Choroid plexus epithelial cell (primary cell): Measurements from ENCODE around the gene RXRB.
A peak's percentile ranks its signal among the peaks of the same experiment; 100 is the strongest.

Source experiments
- DNase-seq: peaks from one replicate; pipeline ENCODE4 v3.0.0-alpha.2; 2010; ENCODE audit warnings: low read depth
- H3K4me3 ChIP-seq: 2 replicates; pipeline ENCODE4 v1.5.1; 2011; ENCODE audit warnings: low read depth, mild to moderate bottlenecking, control low read depth, low read length, moderate library complexity
- TF ChIP-seq, protein P1 (sequence below): conservative IDR thresholded peaks from 2 replicates; pipeline ENCODE4 v1.5.1; 2011; ENCODE audit warnings: low read depth, mild to moderate bottlenecking, control low read depth, inconsistent platforms, low read length, moderate library complexity

Gene RXRB

DNA sequence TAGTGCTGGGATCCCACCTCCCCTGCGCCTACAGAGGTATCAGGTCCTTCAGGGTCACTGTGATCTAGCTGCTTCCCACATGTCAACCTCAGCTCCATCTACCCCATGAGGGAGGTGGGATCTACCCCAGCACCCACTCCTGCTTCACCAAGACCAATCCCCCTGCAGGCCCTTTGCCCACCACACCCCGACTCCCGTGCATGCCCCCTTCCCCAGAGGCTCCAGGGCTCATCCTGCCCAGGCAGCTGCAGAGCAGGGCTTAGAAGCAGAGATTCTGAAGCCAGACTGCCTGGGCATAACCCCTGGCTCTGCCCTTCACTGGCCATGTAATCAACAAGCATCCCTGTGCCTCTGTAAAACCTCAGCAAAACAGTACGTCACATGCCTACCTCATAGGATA is 25.7 kb downstream of the RXRB start:
- H3K4me3 ChIP-seq, result no peak overlapping the region
- TF ChIP-seq, protein P1, sequence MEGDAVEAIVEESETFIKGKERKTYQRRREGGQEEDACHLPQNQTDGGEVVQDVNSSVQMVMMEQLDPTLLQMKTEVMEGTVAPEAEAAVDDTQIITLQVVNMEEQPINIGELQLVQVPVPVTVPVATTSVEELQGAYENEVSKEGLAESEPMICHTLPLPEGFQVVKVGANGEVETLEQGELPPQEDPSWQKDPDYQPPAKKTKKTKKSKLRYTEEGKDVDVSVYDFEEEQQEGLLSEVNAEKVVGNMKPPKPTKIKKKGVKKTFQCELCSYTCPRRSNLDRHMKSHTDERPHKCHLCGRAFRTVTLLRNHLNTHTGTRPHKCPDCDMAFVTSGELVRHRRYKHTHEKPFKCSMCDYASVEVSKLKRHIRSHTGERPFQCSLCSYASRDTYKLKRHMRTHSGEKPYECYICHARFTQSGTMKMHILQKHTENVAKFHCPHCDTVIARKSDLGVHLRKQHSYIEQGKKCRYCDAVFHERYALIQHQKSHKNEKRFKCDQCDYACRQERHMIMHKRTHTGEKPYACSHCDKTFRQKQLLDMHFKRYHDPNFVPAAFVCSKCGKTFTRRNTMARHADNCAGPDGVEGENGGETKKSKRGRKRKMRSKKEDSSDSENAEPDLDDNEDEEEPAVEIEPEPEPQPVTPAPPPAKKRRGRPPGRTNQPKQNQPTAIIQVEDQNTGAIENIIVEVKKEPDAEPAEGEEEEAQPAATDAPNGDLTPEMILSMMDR, result no peak
- DNase-seq, result no peak

DNA sequence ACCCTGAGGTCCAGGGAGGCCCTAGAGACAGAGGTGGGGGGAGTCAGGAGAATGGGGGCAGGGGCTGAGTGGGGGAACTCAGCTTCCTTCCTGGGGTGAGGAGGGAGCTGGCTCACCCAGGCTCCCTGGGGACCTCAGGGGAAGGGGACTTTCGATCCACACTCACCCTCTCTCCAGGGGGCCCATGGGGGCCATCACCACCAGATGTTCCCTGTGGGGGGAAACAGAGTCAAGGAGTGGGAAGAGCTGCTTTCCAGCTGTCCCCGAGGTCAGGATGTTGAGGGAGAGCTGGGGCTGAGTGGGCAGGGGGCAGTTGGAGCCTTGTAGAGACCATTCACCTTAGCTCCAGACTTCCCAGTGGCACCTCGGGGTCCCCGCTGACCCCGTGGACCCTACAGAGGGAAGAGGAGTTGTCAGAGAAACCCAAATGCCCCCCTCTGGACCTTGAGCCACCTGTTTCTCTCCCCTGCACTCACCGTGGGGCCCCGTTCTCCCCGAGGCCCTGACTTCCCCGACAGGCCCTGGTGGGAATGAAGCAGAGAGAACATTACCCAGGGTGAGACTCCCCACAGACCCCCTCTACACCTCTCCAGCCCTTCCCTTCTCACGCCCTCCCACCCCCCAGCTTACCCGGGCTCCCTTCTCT is 26.8 kb downstream of the RXRB start:
- TF ChIP-seq, protein P1, result no peak
- DNase-seq, result no peak
- H3K4me3 ChIP-seq, result no peak overlapping the region

DNA sequence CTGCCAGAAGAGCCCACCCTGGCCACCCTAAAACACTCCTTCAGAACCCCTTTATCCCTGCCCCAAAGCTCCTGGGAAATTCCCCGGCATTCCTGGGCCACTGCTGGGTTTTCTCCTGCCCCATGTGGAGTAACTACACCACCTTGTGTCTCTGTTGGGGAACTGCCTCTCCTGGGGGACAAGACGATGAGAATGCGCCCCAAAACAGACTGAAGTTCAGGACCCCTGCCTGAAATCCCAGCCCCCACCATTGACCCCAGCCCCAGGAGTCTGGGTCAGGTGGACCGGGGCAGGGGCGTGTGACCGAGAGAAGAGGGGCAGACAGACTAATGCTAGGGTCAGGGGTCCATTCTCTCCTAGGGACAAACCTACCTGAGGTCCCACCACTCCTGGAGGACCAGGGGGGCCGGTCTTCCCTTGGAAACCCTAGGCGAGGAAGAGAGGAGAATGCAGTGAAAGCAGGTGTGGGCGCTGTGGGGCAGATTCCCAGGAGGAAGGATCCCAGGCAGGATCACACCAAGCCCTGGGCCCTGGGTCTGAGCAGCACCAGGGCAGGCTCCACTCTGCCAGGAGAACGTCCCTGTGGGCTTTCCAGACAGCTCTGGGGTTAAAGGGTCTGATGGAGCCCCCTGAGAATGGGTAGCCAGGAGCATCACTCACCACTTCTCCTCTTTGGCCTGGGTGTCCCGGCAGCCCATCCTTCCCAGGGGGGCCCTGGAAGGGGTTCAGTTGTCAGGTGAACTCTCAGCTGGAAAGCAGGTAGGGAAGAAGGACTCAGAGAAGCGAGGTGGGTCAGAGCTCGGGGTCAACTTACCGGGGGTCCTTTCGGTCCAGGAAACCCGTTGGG is 27.6 kb downstream of the RXRB start:
- TF ChIP-seq, protein P1, result peak; percentile 81
- DNase-seq, result peak; percentile 53
- H3K4me3 ChIP-seq, result no peak overlapping the region

DNA sequence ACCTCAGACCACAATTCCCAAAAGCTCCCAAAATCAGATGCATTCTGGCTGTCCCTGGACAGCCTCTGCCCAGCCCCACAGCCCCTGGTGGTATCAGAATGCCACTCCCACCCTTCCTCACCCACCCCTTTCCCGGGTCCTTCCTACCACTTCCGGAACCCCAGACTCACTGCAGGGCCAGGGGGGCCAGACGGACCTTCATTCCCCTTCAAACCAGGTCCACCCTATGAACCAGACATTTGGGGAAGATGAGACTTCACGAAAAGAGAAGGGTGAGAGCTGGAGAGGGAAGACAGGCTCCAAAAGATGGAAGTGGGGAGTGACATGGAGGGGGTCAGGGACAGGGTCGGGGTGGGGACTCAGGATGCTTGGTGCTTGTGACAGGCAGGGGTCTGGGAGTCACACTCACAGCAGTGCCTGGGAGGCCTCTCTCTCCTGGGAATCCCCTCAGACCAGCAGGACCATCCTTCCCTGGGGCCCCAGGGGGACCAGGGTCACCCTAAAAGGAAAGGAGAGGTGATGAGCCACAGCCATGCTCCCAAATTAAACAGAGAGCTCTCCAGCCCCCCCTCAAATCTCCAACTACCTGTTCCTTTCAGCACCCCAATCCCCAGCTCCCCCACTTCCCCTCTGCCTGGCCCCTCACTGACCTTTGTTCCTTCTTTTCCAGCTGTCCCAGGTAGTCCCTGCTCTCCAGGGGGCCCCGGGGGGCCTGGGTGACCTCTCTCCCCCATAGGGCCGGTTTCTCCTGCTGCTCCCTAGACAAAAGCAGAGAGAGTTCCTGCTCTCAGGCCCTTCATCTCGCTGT is 28.4 kb downstream of the RXRB start:
- no peak overlapping the region for H3K4me3 ChIP-seq
- TF ChIP-seq, protein P1, result no peak
- no peak for DNase-seq

DNA sequence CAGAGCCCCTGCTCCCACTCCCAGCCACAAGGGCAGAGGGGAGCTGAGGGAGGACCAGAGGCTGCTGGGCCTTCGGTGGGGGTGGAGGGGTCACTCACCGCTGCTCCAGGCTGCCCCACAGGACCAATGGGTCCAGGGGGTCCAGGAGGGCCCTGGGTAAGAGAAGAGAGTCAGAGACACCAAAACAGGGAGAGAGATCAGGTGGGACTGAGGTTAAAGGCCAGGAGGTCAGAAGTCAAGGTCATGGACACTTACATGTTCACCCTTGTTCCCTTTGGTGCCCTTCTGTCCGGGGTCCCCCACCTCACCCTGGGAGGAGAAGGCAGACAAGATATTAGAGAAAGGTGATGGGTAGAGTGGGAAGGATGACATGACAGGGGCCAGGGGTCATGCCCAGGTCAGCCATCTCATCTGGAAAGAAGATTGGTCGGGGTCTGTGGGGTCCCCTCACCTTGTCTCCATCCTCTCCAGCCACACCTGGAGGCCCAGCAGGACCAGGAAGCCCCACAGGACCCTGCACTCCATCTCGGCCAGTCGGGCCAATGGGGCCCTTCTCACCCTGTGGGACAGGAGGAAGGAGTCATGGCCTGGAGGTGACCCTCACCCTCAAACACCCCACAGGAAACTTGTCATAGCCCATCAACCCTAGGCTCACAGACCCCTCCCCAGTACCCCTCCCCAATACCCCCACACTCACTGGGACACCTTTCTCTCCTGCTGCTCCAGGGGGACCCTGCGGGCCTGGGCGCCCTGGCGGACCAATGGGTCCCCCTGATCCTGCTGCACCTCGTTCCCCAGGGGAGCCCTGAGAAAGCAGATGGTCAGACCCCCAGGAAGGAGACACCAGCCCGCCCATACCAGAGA is 29.2 kb downstream of the RXRB start:
- DNase-seq, result no peak
- TF ChIP-seq, protein P1, result no peak
- no peak overlapping the region for H3K4me3 ChIP-seq
